Stimulated activated naive CD4-positive, alpha-beta T cell treated with Interleukin-2 at 50 U/mL for 16 hours (primary cell): ENCODE measurements around the gene CYP51A1.
"Not testable (repeated sequence)": the region's sequence is repeated elsewhere in the genome, so short reads cannot be mapped to it uniquely, and the experiment has no call there.

Experiments used
- DNase-seq: peaks from one replicate; lab custom pipeline; 2025; lab: John Stamatoyannopoulos, UW

CYP51A1 gene

GRCh38 chr7:92131093-92131492 is 3.2 kb downstream of the CYP51A1 start:
- DNase-seq = no peak

DNA sequence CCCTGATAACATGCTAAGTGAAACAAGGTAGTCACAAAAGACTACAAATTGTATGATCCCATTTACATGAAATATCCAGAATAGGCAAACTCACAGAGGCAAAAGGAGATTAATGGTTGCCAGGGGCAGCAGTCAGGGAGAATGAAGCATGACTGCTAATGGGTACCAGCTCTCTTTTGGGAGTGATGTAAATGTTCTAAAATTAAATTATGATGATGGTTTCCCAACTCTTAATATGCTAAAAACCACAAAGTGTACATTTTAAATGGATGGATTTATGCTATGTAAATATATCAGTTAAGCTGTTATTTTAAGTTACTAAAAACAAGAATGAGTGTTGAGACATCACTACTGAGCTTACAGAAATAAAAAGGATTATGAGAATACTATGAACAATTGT is 12.6 kb downstream of the CYP51A1 start:
- DNase-seq = no peak

GRCh38 chr7:92119213-92119759 is 15.0 kb downstream of the CYP51A1 start:
- no peak for DNase-seq

DNA sequence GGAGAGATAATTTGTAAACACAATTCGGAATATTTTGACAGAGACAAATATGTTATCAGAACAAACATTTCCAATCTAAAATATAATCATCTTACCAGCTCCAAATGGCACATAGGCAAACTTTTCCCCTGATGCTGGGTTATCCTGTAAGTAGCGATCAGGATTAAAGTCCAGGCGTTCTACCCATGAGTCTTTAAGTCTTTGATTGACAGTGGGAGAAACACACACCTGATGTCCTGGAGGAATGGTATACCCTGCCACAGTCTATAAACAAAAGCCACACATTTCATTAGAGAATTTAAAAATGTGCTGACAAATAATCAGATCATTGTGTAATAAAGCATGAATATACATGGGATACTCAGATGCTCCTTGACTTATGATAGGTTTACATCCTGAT is 17.3 kb downstream of the CYP51A1 start:
- no peak for DNase-seq

DNA sequence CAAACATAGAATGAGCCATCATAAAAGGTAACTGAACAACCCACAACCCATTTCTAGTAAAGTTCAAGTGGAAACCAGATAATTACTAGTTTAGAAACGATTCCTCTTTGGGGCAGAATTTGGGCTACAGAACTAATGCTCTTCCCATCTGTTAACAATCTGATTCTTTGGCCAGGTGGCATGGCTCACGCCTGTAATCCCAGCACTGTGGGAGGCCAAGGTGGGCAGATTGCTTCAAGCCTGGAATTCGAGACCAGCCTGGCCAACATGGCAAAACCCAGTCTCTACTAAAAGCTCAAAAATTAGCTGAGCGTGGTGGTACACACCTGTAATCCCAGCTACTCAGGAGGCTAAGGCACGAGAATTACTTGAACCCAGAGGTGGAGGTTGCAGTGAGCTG is 18.5 kb downstream of the CYP51A1 start:
- DNase-seq = no peak

GRCh38 chr7:92110857-92111256 is 23.4 kb downstream of the CYP51A1 start:
- no peak for DNase-seq

DNA sequence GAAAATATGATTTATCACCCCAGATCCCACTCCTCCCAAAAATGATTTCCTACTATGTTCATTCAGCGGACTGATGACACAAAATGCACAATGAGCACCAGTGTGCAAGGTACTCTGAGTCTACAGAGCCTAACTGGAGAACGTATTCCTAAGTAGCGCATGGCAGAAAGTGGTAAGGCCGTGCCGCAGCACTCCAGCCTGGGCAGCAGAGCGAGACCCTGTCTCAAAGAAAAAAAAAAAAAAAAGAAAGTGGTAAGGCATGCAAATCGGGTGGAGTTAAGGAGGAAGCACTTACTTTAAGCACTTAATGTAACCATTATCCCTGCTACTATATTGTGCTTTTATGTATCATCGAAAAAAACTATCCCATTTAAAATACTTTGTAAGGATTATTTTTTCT is 25.5 kb downstream of the CYP51A1 start:
- no peak for DNase-seq

DNA sequence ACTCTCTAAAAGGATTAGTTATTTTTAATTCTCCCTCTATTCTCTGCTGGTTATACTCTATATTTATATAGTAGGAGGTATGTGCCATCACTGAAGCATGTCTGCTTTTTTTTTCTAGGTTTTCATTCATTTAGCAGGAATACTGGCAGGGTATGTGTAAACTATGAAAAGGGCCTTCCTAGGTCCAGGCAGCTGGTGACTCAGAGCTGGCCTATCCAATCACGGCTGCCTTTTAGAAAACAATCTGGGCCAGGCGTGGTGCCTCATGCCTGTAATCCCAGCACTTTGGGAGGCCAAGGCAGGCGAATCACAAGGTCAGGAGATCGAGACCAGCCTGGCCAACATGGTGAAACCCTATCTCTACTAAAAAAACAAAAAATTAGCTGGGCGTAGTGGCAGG is 31.4 kb downstream of the CYP51A1 start:
- not testable (repeated sequence) for DNase-seq

- no peak for DNase-seq
Observed at GRCh38 chr7:92100534-92100933, 33.7 kb downstream of the CYP51A1 start.

DNA sequence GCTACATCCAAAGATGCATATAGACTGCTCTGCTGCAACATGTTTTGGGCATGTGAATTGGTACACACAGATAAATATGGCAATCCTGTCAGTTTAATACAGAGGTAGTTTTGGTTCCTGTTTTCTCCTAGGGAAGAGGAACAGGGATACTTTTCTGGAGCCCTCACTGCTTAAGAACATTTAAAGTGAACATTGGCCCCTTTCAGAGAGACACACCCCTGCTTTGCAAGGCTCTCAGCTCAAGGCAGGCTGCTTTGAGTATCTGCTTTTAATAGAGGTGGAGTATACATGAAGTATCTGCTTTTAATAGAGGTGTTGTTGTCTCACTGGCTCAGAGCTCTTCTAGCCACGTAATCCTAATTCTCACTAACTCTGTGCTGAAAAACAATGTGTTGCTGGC is 38.9 kb downstream of the CYP51A1 start:
- DNase-seq = no peak

DNA sequence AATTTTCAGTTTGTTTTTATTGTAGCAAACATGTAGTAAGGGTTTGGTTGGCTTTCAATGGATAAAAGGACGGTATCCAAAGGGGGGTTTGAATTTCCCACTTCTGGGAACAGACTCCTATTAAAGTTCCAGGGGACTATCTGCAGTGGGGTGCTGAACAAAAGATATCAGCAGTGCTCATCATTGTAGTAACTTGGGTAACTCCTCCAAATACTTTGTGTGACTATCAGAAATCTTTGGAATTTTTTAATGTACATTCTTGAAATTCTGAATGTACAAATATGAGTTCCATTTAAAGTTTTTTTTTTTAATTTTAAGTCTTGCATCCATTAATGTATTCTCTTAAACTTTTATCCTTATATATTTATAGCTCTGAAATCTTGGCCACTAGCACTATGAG is 42.1 kb downstream of the CYP51A1 start:
- no peak for DNase-seq

DNA sequence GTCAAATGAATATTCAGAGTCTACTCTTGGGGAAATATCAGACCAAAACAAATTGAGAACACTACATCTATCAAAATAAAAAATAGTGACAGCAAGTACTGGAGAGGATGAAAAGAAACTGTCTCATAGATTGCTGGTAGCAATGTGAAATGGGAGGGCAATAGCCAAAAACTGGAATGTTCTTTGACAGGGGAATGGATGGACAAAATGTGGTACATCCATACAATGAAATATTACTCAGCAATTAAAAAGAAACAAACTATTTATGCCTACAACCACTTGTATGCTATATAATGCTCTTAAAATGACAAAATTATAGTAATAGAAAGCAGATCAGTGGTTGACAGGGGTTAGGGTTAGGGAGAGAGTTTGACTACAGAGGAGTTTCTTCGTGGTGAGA is 46.0 kb downstream of the CYP51A1 start:
- DNase-seq = no peak

DNA sequence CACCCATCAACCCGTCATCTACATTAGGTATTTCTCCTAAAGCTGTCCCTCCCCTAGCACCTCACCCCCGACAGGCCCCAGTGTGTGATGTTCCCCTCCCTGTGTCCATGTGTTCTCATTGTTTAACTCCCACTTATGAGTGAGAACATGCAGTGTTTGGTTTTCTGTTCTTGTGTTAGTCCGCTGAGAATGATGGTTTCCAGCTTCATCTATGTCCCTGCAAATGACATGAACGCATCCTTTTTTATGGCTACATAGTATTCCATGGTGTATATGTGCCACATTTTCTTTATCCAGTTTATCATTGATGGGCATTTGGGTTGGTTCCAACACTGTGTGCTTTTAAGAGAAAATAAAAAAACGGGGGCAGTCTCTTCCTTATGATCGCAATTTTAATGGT is 50.4 kb downstream of the CYP51A1 start:
- not testable (repeated sequence) for DNase-seq

DNA sequence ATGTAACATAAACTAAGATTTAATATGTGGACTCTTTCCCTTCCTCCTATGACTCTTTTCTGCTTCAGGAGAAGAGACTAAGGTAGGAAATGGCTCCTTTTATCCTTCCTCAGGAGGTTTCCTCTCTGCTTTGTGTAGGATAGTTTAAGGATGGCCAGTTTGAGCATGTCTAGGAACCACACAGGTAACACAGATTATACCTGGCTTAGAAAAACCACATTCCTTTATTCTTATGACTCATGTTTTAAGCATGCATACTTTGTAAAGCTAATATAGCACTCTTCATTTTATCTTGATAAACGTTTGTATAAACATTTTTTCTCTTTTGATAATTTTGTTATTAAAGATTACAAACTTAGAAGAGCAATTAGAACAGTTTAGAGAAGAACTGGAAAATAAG is 57.8 kb downstream of the CYP51A1 start:
- DNase-seq = no peak

DNA sequence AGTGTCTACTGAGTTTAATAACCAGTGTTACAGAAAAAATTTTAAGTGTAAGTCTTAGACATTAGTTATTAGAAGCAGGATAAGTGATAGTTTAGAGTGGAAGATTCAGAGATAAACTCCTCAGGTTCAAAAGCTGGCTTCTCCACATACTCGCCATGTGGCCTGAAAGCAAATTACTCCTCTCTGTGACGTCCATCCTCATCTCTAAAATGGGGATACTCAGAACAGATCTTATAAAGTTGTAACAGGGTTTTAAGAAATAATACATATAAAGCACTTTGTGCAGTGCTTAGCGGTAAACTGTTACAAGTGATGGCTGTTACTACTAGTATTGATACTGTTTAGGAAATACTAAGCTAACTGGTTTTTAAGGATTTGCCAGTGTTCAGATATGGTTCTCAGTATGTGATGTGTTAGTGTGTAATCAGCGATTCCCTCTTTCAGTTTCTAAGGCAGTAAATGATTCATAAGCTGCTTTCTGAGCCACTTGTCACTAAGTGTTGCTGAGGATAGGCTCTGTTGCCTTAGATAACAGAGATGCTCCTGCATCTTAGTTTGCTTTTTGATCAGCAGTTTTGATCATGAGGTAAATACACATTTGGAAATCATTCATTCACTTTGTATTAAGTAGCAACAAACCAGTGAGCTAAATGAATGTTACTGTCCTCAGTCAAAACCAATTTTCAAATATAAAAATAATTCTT is 58.7 kb downstream of the CYP51A1 start:
- no peak for DNase-seq

- DNase-seq = no peak
Observed at GRCh38 chr7:92072708-92073107, 61.6 kb downstream of the CYP51A1 start.

- DNase-seq = no peak
Observed at GRCh38 chr7:92072121-92072520, 62.2 kb downstream of the CYP51A1 start.

- DNase-seq = no peak
Observed at GRCh38 chr7:92071032-92071431, 63.2 kb downstream of the CYP51A1 start.

- no peak for DNase-seq
Observed at GRCh38 chr7:92064438-92065029, 69.7 kb downstream of the CYP51A1 start.
